ENCODE results near the gene ZNF792. TPM values are rescaled to one million over a fixed set of nuclear protein-coding genes. Genes with fewer than 3 reads are reported as not detected.

Gene ZNF792
- 3.3 and 4.1 TPM in 2 replicates for total RNA-seq

DNA sequence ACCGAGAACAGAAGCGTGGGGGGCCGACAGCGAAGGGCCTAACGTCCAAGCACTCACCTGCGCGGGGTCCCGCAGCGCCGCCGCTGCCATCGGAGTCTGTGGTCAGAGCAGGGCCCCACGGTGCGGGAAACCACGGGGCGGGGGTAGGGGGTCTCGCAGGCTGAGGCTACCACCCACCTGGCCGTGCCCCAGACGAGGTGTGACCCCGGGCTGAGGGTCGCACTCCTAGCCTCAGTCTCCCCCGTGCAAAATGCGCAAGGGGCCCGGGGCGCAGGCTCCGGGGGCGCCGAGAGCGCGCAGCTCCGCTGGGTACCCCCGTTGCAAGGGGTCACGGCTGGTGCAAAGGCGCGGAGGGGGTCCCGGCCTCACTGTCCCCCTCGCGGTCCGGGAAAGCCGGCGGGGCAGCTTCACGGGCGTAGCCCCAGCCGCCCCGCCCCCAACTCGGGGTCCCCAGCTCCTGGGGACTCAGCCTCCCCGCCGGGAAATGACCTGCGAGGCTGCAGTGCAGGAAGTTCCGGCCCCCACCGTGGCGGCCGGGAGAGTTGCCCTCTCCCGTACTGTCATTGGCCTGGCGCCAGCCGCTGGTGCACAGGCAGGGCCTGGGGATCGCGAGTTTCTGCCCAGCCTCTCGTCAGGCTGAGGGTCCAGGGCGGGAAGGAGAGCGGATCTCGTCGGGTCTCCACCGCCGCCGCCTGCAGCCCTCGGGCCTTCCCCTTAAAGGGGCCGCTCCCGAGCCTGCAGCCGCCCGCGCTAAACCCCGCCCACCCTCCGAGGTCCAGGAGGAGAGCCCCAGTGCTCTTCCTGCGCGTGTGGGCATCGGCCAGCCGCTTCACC is at the start of gene ZNF792:
ZNF792 (minus strand) TSS at position 657 of the 834 bp plus-strand sequence; CDS start at position 90, 567 bp downstream.
- TF ChIP-seq, protein P1, sequence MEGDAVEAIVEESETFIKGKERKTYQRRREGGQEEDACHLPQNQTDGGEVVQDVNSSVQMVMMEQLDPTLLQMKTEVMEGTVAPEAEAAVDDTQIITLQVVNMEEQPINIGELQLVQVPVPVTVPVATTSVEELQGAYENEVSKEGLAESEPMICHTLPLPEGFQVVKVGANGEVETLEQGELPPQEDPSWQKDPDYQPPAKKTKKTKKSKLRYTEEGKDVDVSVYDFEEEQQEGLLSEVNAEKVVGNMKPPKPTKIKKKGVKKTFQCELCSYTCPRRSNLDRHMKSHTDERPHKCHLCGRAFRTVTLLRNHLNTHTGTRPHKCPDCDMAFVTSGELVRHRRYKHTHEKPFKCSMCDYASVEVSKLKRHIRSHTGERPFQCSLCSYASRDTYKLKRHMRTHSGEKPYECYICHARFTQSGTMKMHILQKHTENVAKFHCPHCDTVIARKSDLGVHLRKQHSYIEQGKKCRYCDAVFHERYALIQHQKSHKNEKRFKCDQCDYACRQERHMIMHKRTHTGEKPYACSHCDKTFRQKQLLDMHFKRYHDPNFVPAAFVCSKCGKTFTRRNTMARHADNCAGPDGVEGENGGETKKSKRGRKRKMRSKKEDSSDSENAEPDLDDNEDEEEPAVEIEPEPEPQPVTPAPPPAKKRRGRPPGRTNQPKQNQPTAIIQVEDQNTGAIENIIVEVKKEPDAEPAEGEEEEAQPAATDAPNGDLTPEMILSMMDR (conservative IDR thresholded peaks at IDR 0.05; ENCODE audit: low read depth, low read length) = no peak
- no peak for DNase-seq (ENCODE audit: low read depth)
- peak within 1 kb of the TSS; percentile 92 for H3K4me3 ChIP-seq (ENCODE audit: low read depth, low read length)

DNA sequence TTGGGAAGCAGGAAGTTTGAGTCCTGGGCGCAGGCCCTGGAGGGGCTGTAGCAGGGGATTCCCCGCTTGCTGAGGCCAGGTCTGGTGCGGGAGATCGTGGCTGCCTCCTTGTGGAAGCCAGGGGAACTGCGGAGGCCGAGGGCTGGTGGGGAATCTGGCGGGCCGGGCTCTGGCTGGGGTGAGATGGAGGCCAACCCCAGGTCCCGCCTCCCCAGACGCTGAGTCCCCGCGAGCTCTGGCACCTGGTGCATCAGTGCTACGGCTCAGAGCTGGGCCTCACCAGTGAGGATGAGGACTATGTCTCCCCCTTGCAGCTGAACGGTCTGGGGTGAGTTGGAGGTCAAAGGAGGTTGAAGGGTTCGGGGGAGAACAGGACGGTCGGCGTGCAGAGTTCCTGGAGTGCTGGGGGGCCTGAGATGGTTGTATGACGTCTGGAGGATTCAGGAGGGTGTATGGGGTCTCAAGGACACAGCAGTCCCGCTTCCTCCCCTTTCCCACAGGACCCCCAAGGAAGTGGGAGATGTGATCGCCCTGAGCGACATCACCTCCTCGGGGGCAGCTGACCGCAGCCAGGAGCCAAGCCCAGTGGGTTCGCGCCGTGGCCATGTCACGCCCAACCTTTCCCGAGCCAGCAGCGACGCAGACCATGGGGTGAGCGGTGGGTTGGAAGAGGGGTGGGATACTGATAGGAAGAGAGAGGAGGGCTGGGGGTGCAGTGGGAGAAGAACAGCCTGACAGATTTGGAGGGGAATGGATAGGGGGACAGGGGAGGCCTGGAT is 49.2 kb upstream of the ZNF792 start:
- TF ChIP-seq, protein P1 (conservative IDR thresholded peaks at IDR 0.05; ENCODE audit: low read depth, low read length) = peak; percentile 91
- H3K4me3 ChIP-seq (ENCODE audit: low read depth, low read length) = no peak overlapping the region
- DNase-seq (ENCODE audit: low read depth) = no peak

DNA sequence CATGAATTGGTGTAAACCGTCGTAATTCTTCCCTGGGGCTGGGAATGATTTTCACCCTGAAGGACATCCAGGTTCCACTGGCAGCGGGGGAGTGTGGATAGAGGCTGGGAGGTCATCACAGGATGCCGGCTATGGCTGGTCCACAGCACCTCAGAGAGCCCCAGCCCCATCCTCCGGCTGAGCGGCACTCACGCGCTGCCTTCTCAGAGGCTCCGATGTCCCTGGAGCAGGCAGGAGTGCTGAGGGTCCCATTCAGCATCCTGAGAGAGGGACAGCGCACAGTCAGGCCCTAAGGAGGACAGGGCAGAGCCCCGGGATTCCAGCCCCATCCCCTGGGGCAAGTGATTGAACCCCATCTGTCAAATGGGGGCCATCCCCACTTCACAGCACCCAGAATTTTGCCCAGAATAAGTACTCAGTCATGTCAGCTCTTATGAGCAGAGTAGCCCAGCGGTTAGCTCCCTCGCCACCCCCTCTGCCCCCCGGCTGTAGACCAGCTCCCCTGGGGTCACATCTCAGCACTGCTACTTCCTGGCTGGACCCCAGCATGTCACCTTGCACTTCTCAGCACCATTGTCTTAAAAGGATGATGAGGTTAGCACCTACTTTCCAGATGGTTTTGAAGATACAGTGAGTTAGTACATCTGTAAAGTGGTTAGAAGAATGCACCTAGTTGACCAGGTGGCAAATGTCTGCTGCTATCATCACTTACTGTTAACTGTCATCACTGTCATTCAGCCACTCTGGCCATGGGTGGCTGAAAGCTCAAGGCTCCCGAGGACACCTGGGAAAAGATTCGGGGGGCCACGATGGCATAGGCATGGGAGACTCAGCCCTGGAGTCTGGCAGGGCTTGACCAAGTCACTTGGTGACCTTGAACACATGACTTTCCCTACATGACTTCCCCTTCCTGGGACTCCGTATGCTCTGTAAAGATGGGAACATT is 48.0 kb upstream of the ZNF792 start:
- TF ChIP-seq, protein P1 (conservative IDR thresholded peaks at IDR 0.05; ENCODE audit: low read depth, low read length) = no peak
- no peak for DNase-seq (ENCODE audit: low read depth)
- no peak overlapping the region for H3K4me3 ChIP-seq (ENCODE audit: low read depth, low read length)

DNA sequence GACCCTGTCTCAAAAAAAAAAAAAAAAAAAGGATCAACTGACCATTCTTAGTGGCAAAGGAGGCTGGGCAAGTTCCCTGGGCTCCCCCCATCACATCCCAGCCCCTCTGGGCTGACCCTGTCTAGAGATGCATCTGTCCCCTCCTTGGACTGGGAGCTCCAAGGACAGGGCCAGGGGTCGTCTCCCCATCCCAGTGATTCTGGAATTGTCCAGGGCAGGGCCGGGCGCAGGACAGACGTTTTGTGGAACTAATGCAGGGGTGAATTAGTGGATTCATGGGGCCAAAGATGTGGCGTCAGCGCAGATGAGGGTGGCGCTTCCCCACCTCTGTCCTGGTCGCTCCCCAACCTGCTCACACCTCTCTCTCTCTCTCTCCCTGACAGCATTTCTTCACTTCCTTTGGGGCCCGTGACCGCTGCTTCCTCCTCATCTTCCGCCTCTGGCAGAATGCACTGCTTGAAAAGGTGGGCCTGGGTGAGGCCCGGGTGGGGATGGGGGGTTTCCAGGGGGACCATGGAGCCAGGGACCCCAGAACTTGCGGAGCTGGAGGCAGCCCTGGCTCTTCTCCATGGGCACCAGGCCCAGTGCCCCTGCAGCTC is 47.2 kb upstream of the ZNF792 start:
- no peak for DNase-seq (ENCODE audit: low read depth)
- TF ChIP-seq, protein P1 (conservative IDR thresholded peaks at IDR 0.05; ENCODE audit: low read depth, low read length) = no peak
- H3K4me3 ChIP-seq (ENCODE audit: low read depth, low read length) = no peak overlapping the region

DNA sequence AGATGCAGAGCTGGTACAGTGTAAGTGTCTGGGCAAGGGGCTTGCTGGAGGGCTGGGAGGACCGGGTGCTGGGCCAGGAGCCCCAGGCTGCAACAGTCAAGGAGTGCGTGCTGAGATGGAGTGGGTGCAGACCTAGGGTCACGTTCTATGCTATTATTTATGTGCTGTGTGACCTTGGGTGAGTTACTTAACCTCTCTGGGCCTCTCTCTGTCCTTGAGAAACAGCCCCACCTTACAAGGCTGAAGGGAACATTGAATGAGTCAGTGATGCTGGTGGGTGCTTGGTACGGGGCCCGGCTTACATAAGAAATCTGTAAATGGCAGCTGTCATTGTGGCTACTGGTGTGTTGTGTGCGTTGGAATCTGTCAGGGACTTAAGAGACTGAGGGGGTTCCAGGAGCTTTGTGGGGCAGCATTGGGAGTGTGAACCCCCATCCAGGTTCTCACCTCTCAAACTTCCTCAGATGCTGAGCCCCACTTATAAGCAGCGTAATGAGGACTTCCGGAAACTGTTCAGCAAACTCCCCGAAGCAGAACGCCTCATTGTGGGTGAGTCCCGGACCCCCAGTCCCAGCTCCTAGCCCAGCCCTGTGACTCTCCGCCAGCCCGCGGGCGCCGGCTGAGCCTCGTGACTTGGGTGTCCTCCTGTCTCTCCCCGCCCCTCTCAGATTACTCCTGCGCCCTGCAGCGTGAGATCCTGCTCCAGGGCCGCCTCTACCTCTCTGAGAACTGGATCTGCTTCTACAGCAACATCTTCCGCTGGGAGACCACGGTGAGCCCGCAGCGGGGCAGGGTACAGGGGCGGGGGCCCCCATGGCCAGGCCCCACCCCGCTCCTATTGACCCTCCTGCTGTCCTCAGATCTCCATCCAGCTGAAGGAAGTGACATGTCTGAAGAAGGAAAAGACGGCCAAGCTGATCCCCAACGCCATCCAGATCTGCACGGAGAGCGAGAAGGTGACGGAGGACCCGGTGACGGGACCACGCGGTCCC is 45.7 kb upstream of the ZNF792 start:
- H3K4me3 ChIP-seq (ENCODE audit: low read depth, low read length) = no peak overlapping the region
- TF ChIP-seq, protein P1 (conservative IDR thresholded peaks at IDR 0.05; ENCODE audit: low read depth, low read length) = no peak
- DNase-seq (ENCODE audit: low read depth) = no peak

Measured in epithelial cell of proximal tubule (primary cell).